ENCODE data around the gene CDC16.

CDC16 gene

GRCh38 chr13:114199954-114200353, 34.7 kb upstream of the CDC16 start:
- no peak for DNase-seq (ENCODE audit: low read depth, low spot score)
- H3K4me3 ChIP-seq (ENCODE audit: low read depth, low read length): no peak overlapping the region

GRCh38 chr13:114200399-114200911, 34.2 kb upstream of the CDC16 start:
- TF ChIP-seq CTCF (IDR thresholded peaks at IDR 0.05; ENCODE audit: low read depth, low read length): no peak
- in situ Hi-C loops (cut with HindIII; ENCODE audit: low sequenced_read_pairs): no loop called here
- H3K4me3 ChIP-seq (ENCODE audit: low read depth, low read length): no peak overlapping the region
- DNase-seq (ENCODE audit: low read depth, low spot score): peak; percentile 33

More at GRCh38 chr13:114199954-114200353, 34.7 kb upstream of the CDC16 start:
- in situ Hi-C loops (cut with HindIII; ENCODE audit: low sequenced_read_pairs): no loop called here
- no peak for TF ChIP-seq CTCF (IDR thresholded peaks at IDR 0.05; ENCODE audit: low read depth, low read length)

GRCh38 chr13:114202581-114202980, 32.1 kb upstream of the CDC16 start:
- no peak for TF ChIP-seq CTCF (IDR thresholded peaks at IDR 0.05; ENCODE audit: low read depth, low read length)
- in situ Hi-C loops (cut with HindIII; ENCODE audit: low sequenced_read_pairs): no loop called here
- DNase-seq (ENCODE audit: low read depth, low spot score): no peak
- H3K4me3 ChIP-seq (ENCODE audit: low read depth, low read length): no peak overlapping the region

- no peak for DNase-seq (ENCODE audit: low read depth, low spot score)
- in situ Hi-C loops (cut with HindIII; ENCODE audit: low sequenced_read_pairs): no loop called here
- TF ChIP-seq CTCF (IDR thresholded peaks at IDR 0.05; ENCODE audit: low read depth, low read length): no peak
- H3K4me3 ChIP-seq (ENCODE audit: low read depth, low read length): no peak overlapping the region
Measured at GRCh38 chr13:114203536-114203935, 31.2 kb upstream of the CDC16 start.

GRCh38 chr13:114204894-114205293, 29.8 kb upstream of the CDC16 start:
- DNase-seq (ENCODE audit: low read depth, low spot score): no peak
- TF ChIP-seq CTCF (IDR thresholded peaks at IDR 0.05; ENCODE audit: low read depth, low read length): no peak
- in situ Hi-C loops (cut with HindIII; ENCODE audit: low sequenced_read_pairs): no loop called here
- H3K4me3 ChIP-seq (ENCODE audit: low read depth, low read length): no peak overlapping the region

- no peak for DNase-seq (ENCODE audit: low read depth, low spot score)
- no peak for TF ChIP-seq CTCF (IDR thresholded peaks at IDR 0.05; ENCODE audit: low read depth, low read length)
- in situ Hi-C loops (cut with HindIII; ENCODE audit: low sequenced_read_pairs): no loop called here
- H3K4me3 ChIP-seq (ENCODE audit: low read depth, low read length): no peak overlapping the region
Measured at GRCh38 chr13:114208134-114208533, 26.6 kb upstream of the CDC16 start.

Measured in astrocyte of the spinal cord (primary cell).